ENCODE results near the gene CD276. TPM values are rescaled to one million over a fixed set of nuclear protein-coding genes. Genes with fewer than 3 reads are reported as not detected.

Gene CD276
- total RNA-seq, 1 experiment from 2014 or later = 133 TPM

GRCh38 chr15:73678498-73678897 is 5.7 kb upstream of the CD276 start:
- Histone ChIP-seq H3K56ac (ENCODE audit: insufficient read length, low read depth, low read length) (no peak overlapping the region), H3T11ph (ENCODE audit: low read length) (no peak overlapping the region), H3K27ac (ENCODE audit: insufficient read length, low read depth, low read length) (no peak overlapping the region), H3K23ac (ENCODE audit: insufficient read length, low read depth, low read length) (no peak overlapping the region), H4K5ac (ENCODE audit: insufficient read length, low read depth, low read length) (no peak overlapping the region), H3K4ac (ENCODE audit: low read depth, low read length) (no peak overlapping the region), H2BK20ac (ENCODE audit: low read depth, low read length, poor library complexity, severe bottlenecking) (no peak overlapping the region), H2AFZ (ENCODE audit: low read length) (no peak overlapping the region), H3K23me2 (ENCODE audit: insufficient read length, low read depth, low read length, poor library complexity, severe bottlenecking) (peaks cover under 1% of the 10 kb centered on the region), H3K14ac (ENCODE audit: insufficient read depth, low read length) (no peak overlapping the region), H3K4me2 (ENCODE audit: insufficient read depth, insufficient read length, low read length) (no peak overlapping the region), H2BK120ac (ENCODE audit: low read depth, low read length, poor library complexity, severe bottlenecking) (no peak overlapping the region), H4K8ac (replicated peaks; ENCODE audit: insufficient read length, low read depth, low read length) (no peak overlapping the region), H3K79me1 (ENCODE audit: insufficient read depth, low read depth, low read length, poor library complexity, severe bottlenecking) (no peaks in the 10 kb centered on the region), H3K4me1 (ENCODE audit: insufficient read depth, low read length) (no peaks in the 10 kb centered on the region), H2BK5ac (ENCODE audit: insufficient read length, low read length) (no peak overlapping the region), H3K79me2 (ENCODE audit: insufficient read depth, low read length) (no peaks in the 10 kb centered on the region), H3K9me3 (ENCODE audit: control insufficient read depth, low read depth, low read length) (no peaks in the 10 kb centered on the region), H4K91ac (ENCODE audit: insufficient read length, low read depth, low read length) (no peak overlapping the region), H3K18ac (ENCODE audit: insufficient read length, low read depth, low read length) (no peak overlapping the region), H2BK12ac (ENCODE audit: insufficient read length, low read depth, low read length) (no peak overlapping the region), H2AK5ac (ENCODE audit: insufficient read length, low read length) (no peak overlapping the region), H3K9ac (ENCODE audit: extremely low read depth, insufficient read length, low read length) (no peak overlapping the region), H3K27me3 (ENCODE audit: insufficient read depth, low read length) (no peaks in the 10 kb centered on the region), H4K20me1 (ENCODE audit: control insufficient read depth, insufficient read depth, insufficient read length) (no peaks in the 10 kb centered on the region), H2BK15ac (ENCODE audit: low read depth, low read length) (no peak overlapping the region)
- no CpG with 5 or more reads among the region's 3 CpGs for WGBS (ENCODE audit: extremely low coverage, insufficient read length, low lambda C conversion rate)
- TF ChIP-seq CTCF (conservative IDR thresholded peaks at IDR 0.05) = no peak
- DNase-seq = no peak
- Mint-ChIP-seq H3K9me3 (no peaks in the 10 kb centered on the region), H3K4me1 (peaks cover 10 to 11% of the 10 kb centered on the region in 2 experiments), H3K4me3 (no peak overlapping the region), H3K36me3 (ENCODE audit: insufficient read depth in 1 of 3, low read depth in 3 of 3) (no peaks in the 10 kb centered on the region; a peak in 1 of 7 replicates), H3K27me3 (ENCODE audit: low read depth) (peaks cover 3% of the 10 kb centered on the region), H3K27ac (no peak overlapping the region)
